ENCODE data around the gene ALDH16A1. TPM values are rescaled to one million over a fixed set of nuclear protein-coding genes. Genes with fewer than 3 reads are reported as not detected.

The ALDH16A1 gene
- total and polyA plus RNA-seq, 2 donors (not counting 3 experiments of a cell fraction or from before 2014, with no cell fraction given), result 27.6 to 33.2 TPM

GRCh38 chr19:49497789-49498103, 44.7 kb downstream of the ALDH16A1 start:
- Histone ChIP-seq H3K4me2 (ENCODE audit: insufficient read depth, low read length) (peak overlapping the region; percentile 90), H3K4me1 (ENCODE audit: control insufficient read depth, extremely low read depth, insufficient read depth, low read length) (peaks cover 36% of the 10 kb centered on the region), H3K79me2 (ENCODE audit: control insufficient read depth, insufficient read depth, low read length) (peaks cover 29% of the 10 kb centered on the region), H3K36me3 (ENCODE audit: control insufficient read depth in 2 of 2, extremely low read depth in 1 of 2, insufficient read depth in 2 of 2, low read length in 2 of 2) (peaks cover 10 to 24% of the 10 kb centered on the region in 2 experiments), H3K4me3 (replicated peaks in 1 of 3; ENCODE audit: insufficient read depth in 1 of 3, low read depth in 1 of 3, low read length in 3 of 3) (peak overlapping the region in 1 of 3 experiments; percentile 100), H3K27me3 (ENCODE audit: control insufficient read depth in 2 of 2, insufficient read depth in 2 of 2, low read length in 2 of 2) (no peaks in the 10 kb centered on the region), H3K9me3 (replicated peaks; ENCODE audit: control insufficient read depth, insufficient read depth, low read length) (no peaks in the 10 kb centered on the region), H3K27ac (ENCODE audit: insufficient read depth, low read depth, low read length) (no peak overlapping the region), H3K9ac (replicated peaks; ENCODE audit: extremely low read depth, insufficient read depth, low read length) (peak overlapping the region; percentile 100), H3K9me1 (replicated peaks; ENCODE audit: control insufficient read depth, extremely low read depth, insufficient read depth, low read length) (no peaks in the 10 kb centered on the region), H2AFZ (ENCODE audit: low read depth, low read length) (no peak overlapping the region), H4K20me1 (replicated peaks; ENCODE audit: control insufficient read depth, extremely low read depth, insufficient read depth, low read length) (peaks cover 3% of the 10 kb centered on the region)
- intact Hi-C loops (cut with micrococcal nuclease), result loop anchor here (2.0 to 5.0 kb wide), 2 partner anchors 143 to 310 kb away; partner anchors contain the start of gene RRAS
- POLR2A ChIA-PET, result no interaction called here
- FAIRE-seq (no peak), DNase-seq (ENCODE audit: low read depth, low spot score) (no peak)
- no TSS peak for BruUV-seq (replicated peaks)
- CTCF ChIA-PET, result no interaction called here
- dilution Hi-C loops (cut with MboI; ENCODE audit: extremely low pct_ligation_motif_present, low sequenced_read_pairs), result no loop called here
- no peak for TF ChIP-seq CTCF (IDR thresholded peaks at IDR 0.05; ENCODE audit: extremely low read depth in 1 of 2, insufficient read depth in 1 of 2, low read depth in 1 of 2, low read length in 2 of 2)
- peak; percentile 9 for TF ChIP-seq POLR2A (IDR thresholded peaks at IDR 0.05; ENCODE audit: low read depth, low read length)

- H3K27ac ChIP-seq (ENCODE audit: insufficient read depth, low read depth, low read length), result no peak overlapping the region
- peaks cover 36% of the 10 kb centered on the region for H3K4me1 ChIP-seq (ENCODE audit: control insufficient read depth, extremely low read depth, insufficient read depth, low read length)
- H3K4me2 ChIP-seq (ENCODE audit: insufficient read depth, low read length), result peak overlapping the region; percentile 90
- intact Hi-C loops (cut with micrococcal nuclease) (loop anchor here (5.0 kb wide), 1 partner anchor 309 kb away; no protein-coding TSS in a partner anchor), dilution Hi-C loops (cut with MboI; ENCODE audit: extremely low pct_ligation_motif_present, low sequenced_read_pairs) (no loop called here)
- DNase-seq (ENCODE audit: low read depth, low spot score), result no peak
- CTCF ChIA-PET, result no interaction called here
- peaks cover 9 to 24% of the 10 kb centered on the region in 2 experiments for H3K36me3 ChIP-seq (ENCODE audit: control insufficient read depth in 2 of 2, extremely low read depth in 1 of 2, insufficient read depth in 2 of 2, low read length in 2 of 2)
- no peak overlapping the region for H3K9ac ChIP-seq (replicated peaks; ENCODE audit: extremely low read depth, insufficient read depth, low read length)
- H3K9me1 ChIP-seq (replicated peaks; ENCODE audit: control insufficient read depth, extremely low read depth, insufficient read depth, low read length), result no peaks in the 10 kb centered on the region
- H3K79me2 ChIP-seq (ENCODE audit: control insufficient read depth, insufficient read depth, low read length), result peaks cover 29% of the 10 kb centered on the region
- H3K4me3 ChIP-seq (replicated peaks in 1 of 3; ENCODE audit: insufficient read depth in 1 of 3, low read depth in 1 of 3, low read length in 3 of 3), result peak overlapping the region in 1 of 3 experiments; percentile 100
- FAIRE-seq, result no peak
- H4K20me1 ChIP-seq (replicated peaks; ENCODE audit: control insufficient read depth, extremely low read depth, insufficient read depth, low read length), result peaks cover 3% of the 10 kb centered on the region
- no peaks in the 10 kb centered on the region for H3K27me3 ChIP-seq (ENCODE audit: control insufficient read depth in 2 of 2, insufficient read depth in 2 of 2, low read length in 2 of 2)
- POLR2A ChIA-PET, result interaction anchor here (0.6 to 0.8 kb wide), 2 partner anchors 23 to 178 kb away, joined by 3 to 5 read pairs; no protein-coding TSS in a partner anchor
- H3K9me3 ChIP-seq (replicated peaks; ENCODE audit: control insufficient read depth, insufficient read depth, low read length), result no peaks in the 10 kb centered on the region
- TF ChIP-seq POLR2A (IDR thresholded peaks at IDR 0.05; ENCODE audit: low read depth, low read length) (no peak), MAX (IDR thresholded peaks at IDR 0.05; ENCODE audit: insufficient read depth, insufficient read length) (no peak), POLR2AphosphoS5 (IDR thresholded peaks at IDR 0.05; ENCODE audit: insufficient read depth, low read depth, low read length) (no peak), FOS (IDR thresholded peaks at IDR 0.05; ENCODE audit: borderline replicate concordance, insufficient read depth, low read length) (no peak), MYC (IDR thresholded peaks at IDR 0.05; ENCODE audit: low read depth, low read length) (no peak), GATA2 (IDR thresholded peaks at IDR 0.05; ENCODE audit: insufficient read depth, insufficient read length, low read depth, low read length) (no peak), EZH2 (IDR thresholded peaks at IDR 0.05; ENCODE audit: borderline replicate concordance, low read depth, low read length, severe bottlenecking) (no peak), JUN (IDR thresholded peaks at IDR 0.05; ENCODE audit: borderline replicate concordance, insufficient read depth, insufficient read length, low read depth) (no peak), CTCF (IDR thresholded peaks at IDR 0.05; ENCODE audit: extremely low read depth in 1 of 2, insufficient read depth in 1 of 2, low read depth in 1 of 2, low read length in 2 of 2) (no peak)
- no peak overlapping the region for H2AFZ ChIP-seq (ENCODE audit: low read depth, low read length)
- BruUV-seq (replicated peaks), result no TSS peak
Observed at GRCh38 chr19:49498475-49498874, 45.5 kb downstream of the ALDH16A1 start.
